HG03442 (cell line): ENCODE data around the gene IP6K1.
"Not testable (repeated sequence)": the region's sequence is repeated elsewhere in the genome, so short reads cannot be mapped to it uniquely, and the experiment has no call there.

ENCODE experiments used
- ATAC-seq: cut with Tn5 transposase; IDR thresholded peaks from one replicate; pipeline ENCODE4 v1.9.1; 2021; ENCODE audit warnings: mild to moderate bottlenecking, moderate library complexity; ENCODE audit not compliant: unreplicated experiment

IP6K1 gene

DNA sequence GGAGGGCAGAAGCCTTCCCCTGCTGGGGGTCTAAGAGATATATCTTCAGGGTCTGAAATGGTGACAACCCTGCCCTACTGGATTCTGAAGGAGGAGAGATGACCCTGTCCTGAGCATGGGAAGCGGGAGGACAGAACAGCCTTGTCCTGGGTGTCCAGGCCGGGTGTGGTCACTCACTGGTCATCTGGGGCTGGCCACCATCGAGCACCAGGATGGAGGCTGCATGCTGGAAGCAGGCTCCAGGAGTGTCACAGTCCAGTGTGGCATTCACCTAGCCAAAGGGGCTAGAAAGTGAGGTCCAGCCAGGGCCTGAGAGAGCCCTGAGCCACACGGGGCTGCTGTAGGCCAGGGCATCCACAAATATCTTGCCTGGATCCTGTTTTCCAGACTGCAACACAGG is 8.1 kb upstream of the IP6K1 start:
- ATAC-seq = no peak

DNA sequence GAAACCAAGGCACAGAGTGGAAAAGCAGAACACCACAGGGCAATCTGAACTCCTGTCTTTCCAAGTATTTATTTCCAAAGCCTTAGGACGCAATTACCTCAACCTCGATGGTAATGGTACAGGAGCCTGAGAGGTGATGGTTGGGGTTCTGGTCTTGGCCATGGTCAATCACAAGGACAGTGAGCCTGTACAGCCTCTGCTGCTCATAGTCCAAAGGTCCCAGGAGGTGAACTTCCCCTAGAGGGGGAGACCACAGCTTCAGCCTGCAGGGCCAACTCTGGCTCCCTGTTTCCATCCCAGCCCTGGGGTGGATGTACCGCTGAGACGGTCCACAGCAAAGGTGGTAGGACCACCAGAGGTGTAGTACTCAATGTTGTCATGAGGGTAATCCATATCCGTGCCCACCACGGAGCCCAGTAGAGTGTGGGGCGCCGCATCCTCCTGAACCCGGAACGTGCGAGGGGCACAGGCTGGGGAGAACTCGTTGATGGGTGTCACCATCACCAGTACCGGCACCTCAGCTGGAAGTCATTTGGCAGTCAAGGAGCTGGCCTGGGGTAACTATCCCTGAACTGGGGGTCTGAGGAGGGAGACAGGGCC is 7.2 kb upstream of the IP6K1 start:
- no peak for ATAC-seq

DNA sequence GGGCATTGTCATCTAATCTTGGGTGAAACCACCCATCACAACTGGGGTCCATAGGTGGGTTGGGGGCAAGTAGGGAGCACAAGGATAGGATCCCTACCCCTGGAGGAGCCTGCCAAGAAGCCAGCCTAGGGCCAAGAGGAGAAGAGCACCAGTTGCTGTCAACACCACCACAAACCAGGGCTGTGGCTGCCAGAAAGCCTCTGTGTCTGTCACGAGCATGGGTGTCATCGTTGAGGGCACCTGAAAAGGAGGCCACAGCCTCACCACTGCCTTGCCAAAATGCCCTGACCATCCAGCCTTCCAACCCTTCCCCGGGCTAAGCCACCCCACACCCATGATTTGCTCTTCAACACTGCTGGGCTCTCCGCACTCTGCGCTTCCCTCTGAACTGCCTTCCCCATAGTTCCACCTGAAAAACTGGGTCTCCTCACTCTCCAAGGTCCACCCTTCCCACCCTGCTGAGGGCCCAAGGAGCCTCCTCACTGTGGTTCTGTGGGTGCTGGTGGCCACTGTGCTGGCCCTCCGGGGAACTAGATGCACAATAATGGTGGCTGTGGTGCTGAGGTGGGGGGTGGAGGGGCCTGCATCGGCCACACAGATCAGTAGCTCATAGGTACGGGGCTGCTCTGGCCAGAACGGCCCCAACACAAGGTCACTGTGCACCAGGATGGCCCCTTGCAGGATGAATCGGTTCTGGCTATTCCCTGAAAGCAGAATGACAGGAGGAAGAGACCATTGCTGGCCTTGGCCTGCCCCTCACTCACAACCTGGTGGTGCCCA is 6.2 kb upstream of the IP6K1 start:
- ATAC-seq = no peak

DNA sequence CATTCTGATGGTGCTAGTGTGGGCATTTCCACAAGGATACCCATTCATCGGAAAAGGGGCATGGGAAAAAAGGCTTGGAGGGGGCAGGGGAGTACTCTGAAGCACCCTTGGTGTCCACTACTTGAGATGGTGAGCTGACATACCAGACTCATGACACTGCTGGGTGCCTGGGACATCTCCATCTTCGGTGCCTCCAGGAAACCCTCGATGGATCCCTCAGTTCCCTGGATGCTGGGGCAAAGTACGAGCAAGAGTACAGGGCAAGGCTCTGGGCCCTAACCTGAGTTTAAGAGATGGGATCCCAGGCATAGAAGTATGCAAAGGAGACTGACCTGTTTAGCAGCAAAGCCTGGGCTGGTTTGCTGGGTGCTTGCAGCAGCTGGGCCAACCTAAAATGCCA is 5.2 kb upstream of the IP6K1 start:
- ATAC-seq = no peak

DNA sequence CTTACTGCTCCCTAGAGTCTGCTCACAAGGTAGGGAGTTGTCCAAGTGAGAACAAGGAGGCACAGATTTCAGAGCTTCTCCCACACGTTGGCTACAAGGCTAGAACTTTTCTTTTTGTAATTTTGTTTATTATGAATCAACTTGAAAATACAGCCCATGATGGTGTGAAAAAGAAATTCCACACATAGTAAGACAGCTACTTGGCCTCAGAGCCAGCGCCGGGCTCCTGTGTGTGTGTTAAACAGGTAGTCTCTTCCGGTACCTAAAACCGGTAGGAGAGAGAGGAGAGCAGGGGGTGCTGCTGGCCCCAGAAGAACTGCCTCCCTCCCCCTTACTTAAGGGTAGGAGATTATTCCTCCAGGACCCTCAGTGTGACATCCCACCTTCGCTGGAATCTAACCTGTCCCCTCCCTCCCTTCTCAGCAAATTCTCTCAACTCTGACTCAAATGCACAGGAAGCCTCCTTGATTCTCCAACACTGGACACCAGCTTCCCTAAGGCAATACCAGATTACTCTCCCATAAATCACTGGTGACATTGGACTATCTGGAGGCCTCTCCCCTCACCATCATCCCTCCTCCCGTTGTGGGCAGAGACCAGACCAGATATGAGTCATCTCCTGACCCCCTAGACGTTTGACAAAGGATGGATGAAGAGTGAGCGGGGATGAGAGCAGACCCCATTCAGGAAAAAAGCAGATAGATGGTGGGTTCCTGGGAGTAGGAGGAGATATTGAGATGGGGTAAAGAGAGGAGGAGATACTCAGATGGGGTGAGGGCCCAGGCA is 4.5 kb upstream of the IP6K1 start:
- no peak for ATAC-seq

DNA sequence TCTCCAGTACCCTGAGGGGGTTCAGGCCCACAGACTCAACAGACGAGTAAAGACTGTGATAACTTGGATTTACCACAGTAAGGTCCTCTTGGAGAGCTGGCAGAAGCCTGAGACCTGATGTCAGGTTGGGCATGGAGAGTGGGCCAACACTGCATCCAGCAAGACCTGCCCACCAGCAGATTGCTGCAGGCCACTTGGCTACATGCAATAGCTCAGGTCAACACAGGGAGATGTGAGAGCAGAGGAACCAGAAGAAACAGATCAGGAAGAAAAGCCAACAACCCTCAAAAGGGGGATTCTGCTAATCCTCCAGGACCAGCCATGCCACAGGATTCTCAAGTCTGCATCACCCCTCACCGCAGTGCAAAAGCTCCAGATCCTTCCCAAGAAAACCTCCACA is 1.7 kb upstream of the IP6K1 start:
- ATAC-seq = no peak

DNA sequence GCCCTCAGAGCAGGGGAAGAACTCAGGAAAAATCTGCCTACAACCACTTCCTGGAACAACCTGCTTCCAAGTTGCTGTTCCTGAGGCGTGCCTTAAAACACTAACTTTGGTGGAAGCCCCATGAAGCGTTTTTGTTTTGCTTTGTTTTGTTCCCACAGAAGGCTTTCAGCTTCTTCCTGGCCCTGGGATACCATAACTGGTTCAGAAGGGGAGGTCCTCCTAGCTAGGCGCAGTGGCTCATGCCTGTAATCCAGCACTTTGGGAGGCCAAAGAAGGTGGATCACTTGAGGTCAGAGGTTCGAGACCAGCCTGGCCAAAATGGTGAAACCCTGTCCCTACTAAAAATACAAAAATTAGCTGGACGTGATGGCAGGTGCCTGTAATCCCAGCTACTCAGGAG is 1.2 kb upstream of the IP6K1 start:
- ATAC-seq = no peak

DNA sequence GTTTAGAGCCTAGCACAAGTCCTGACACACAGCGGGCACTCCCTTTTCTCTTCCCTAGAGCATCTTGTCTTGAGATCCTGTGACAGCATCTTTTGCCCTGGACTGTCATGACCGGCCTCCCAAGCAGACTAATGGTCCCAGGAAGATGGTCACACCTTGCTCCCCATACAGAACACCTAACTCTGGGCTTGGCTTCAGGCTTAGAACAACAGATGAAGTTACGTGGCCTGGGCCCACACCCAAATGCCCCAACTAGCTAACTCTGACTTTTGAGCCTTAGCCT is 781 bp upstream of the IP6K1 start:
- ATAC-seq = no peak

DNA sequence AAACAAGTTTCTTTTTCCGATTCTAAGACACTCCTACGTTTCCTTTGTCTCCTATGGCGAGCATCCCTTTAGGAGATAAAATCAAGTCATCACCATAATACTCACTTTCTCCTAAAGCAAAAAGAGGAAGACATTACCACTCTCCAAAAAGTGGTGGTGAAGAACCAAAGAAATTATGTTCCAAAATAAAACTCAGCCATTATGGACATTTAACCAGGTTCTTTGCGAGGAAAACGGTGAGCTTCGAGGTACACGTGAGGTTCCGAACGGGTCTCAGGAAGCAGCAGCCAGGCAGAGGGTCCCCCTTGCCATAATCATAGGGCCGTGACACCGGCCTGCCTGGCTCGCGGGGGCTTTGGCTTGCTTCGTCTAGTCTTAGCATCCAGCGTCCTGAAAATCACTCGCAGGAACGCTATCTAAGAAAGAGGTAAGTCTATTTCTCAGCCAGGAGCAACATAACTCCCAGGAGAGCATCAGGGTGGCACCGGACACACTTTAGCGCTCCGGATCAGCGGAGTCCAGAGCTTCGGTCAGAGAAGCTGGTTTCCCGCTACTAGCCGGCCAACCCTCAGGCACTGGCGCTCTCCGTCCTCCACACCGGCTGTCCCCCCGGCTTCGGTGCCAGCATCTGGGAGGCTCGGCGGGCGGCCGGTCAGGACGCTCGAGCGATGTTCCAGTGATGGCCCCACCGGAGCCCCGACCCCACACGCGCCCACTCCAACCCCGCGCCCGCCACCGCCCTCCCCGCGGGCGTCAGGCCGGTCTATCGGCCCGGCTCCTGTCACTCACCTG is 581 bp downstream of the IP6K1 start:
- ATAC-seq = peak; percentile 30

DNA sequence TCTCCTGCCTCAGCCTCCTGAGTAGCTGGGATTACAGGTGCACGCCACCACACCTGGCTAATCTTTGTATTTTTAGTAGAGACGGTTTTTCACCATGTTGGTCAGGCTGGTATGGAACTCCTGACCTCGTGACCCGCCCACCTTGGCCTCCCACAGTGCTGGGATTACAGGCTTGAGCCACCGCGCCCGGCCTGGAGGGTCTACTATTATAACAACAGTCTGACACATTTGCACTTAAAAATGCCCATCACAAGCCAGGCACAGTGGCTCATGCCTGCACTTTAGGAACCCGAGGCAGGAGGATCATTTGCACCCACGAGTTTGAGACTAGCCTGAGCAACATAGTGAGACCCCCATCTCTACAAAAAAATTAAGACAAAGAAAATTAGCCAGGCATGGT is 4.1 kb downstream of the IP6K1 start:
- ATAC-seq = not testable (repeated sequence)

DNA sequence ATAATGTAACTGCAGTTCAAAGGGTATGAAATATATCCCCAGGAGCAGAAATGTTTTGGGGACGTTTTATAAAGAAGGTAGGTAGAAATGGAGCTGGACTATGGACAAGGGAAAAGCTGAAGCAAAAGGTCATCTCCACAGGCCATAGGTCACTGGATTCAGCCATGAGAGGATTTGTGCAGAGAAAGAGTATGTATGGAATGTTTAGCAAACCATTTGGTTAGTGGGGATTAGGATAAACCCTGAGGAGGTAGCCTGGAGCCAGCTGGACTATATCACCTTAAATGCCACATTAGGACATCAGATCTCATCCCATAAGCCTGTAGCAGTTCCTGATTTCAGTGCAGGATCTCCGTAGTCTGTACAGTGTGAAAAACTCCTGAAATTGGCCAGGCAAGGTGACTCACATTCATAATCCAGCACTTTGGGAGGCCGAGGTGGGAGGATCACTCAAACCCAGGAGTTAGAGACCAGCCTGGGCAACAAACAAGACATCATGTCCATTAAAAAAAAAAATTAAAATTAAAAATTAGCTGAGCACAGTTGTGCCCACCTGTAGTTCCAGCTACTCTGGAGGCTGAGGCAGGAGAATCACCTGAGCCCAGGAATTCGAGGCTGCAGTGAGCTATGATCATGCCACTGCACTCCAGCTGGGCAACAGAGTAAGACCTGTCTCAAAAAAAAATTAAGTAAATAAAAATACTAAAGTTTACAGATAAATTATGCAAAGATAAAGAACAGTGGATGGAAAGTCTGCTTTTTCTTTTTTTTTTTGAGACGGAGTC is 4.7 kb downstream of the IP6K1 start:
- no peak for ATAC-seq

DNA sequence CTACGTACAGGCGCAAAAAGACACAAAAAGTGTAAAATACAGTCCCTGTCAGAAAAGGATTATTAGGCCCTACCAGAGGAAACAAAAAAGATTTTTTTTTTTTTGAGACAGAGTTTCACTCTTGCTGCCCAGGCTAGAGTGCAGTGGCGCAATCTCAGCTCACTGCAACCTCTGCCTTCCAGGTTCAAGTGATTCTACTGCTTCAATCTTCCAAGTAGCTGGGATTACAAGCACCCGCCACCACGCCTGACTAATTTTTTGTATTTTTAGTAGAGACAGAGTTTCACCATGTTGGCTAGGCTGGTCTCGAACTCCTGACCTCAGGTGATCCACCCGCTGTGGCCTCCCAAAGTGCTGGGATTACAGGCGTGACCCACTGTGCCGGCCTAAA is 5.4 kb downstream of the IP6K1 start:
- not testable (repeated sequence) for ATAC-seq

DNA sequence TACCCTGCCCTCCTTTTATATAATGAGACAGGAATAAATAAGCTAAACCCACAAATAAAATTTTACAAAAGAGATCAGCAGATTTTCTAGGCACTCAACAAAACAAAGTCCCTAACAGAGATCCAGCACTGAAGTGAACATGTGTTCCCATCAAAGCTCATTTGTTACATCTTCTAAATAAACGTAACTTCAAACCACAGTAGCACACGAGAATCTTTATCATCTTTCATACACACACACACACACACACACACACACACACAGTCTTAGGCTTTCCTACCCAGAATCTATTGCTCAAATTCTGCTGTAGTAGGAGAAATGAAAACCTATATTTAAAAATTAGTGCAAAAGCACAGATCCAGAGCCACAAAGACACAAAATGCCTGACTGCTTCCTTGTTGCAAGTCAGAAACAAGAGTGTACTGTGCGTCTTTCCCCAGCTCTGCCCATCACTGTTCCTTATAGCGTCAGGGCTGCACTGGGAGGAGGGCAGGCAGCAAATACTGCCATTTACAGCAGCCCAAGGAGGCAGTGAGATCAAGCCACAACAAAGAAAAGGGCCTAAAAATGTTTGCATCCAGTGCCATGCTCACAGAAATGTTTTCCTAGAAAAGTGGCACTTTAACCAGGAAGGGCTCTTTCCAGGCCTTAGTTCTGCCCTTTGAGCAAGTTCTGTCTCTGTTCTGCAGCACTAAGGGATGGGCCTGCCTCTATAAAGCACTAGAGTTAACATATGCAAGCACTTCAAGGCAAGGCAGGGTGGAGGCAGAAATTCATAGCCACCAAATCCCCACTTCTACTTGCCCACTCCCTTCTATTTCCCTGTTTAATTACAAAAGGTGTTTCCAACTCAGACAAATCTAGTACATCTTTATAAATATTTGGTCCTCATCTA is 6.0 kb downstream of the IP6K1 start:
- ATAC-seq = no peak

DNA sequence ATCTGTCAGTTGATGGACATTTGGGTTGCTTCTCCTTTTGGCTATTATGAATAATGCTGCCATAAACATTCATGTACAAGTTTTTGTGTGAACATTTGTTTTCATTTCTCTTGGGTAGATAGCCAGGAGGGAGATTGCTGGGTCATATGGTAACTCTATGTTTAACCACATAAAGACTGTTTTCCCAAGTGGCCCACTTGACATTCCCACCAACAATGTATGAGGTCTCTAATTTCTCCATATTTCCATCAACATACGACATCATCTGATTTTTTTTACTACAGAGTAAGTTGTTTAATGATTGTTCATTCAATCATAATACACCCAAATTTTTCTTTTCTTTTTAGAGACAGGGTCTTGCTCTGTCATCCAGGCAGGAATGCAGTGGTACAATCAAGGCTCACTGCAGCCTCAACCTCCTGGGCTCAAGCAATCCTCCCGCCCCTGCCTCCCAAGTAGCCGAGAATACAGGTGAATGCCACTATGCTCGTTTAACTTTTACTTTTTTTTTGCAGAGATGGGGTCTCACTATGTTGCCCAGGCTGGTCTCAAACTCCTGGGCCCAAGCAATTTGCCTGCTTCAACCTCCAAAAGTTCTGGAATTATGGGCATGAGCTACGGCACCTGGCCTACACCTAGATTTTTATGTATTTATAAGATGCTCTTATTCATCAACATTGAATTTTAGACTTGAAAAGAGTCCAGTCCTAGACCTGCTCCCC is 6.8 kb downstream of the IP6K1 start:
- no peak for ATAC-seq

DNA sequence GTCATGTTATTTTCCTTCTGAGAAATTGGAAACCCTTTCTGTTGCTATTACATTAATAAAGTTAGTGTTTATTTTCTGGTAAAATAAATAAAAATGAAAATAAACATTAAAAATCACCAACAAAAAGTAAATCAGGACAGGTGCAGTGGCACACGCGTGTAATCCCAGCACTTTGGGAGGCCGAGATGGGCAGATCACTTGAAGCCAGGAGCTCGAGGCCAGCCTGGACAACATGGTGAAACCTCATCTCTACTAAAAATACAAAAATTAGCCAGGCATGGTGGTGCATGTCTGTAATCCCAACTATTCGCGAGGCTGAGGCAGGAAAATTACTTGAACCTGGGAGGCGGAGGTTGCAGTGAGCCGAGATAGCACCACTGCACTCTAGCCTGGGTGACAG is 10.2 kb downstream of the IP6K1 start:
- ATAC-seq = not testable (repeated sequence)

DNA sequence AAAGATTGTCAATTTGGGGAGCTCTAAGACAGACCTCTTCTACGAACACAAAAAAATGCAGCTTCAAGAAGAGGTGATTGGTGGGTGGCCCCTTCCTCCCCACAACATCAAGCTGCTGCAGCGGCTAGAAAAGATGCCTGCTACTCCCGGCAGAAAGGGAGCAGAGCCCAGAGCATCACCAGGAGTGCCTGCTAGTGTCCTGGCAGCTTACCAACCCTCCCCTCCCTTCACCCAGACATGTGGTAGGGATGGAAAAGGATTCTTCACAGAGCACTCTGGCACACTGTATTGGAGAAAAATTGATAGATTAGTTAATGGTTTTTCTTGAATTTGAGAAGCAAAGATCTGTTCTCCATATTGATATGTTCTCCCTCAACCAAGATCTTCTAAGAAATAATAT is 10.8 kb downstream of the IP6K1 start:
- ATAC-seq = no peak

DNA sequence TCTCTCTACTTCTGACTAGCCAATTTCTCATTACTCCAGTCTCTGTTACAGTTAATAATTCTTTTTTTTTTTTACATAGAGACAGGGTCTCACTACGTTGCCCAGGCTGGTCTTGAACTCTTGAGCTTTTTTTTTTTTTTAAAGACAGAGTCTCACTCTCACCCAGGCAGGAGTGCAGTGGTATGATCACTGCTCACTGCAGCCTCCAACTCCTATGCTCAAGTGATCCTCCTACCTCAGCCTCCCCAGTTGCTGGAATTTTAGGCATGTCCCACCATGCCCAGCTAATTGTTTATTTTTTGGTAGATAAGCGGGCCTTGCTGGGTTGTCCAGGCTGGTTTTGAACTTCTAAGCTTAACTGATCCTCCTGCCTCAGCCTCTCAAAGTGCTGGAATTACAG is 13.6 kb downstream of the IP6K1 start:
- no peak for ATAC-seq

DNA sequence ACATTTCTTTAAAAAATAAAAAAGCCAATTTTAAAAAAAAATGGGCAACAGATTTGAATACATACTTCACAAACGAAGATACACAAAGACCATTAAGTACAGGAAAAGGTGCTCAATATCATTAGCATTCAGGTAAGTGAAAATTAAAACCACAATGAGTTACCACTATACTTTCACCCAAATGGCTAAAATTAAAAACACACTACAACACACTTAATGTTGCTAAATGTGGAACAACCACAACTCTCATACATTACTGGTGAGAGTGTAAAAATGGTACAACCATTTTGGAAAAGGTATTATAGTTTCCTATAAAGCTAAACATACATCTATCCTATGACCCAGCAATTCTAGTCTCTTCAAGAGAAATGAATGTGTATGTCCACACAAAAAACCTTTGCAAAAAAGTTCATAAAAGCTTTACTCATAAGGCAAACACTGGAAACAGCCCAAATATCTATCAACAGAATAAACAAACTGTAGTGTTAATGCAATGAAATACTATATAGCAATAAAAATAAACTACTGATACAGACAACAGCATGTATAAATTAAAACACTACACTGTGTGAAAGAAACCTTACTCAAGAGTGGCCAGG is 14.9 kb downstream of the IP6K1 start:
- no peak for ATAC-seq

DNA sequence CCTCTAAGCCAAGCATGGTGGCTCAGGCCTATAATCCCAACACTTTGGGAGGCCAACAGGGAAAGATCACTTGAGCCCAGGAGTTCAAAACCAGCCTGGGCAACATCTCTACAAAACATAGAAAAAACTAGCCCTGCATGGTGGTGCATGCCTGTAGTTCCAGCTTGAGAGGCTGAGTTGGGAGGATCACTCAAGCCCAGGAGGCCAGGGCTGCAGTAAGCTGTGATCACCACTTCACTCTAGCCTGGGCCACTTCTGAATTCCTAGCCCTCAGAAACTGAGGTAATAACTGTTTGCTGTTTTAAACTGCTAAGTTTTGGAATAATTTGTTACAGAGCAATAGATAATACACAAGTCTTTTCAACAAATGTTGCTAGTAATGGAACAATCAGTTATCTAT is 16.4 kb downstream of the IP6K1 start:
- ATAC-seq = no peak
